ENCODE results near the gene ANAPC2. TPM values are rescaled to one million over a fixed set of nuclear protein-coding genes. Genes with fewer than 3 reads are reported as not detected.

ANAPC2 gene
- total RNA-seq, 1 experiment from 2014 or later = 80.9 TPM

GRCh38 chr9:137192859-137193258 is 4.5 kb upstream of the ANAPC2 start:
- H3K4me3 Mint-ChIP-seq = no peak overlapping the region

More at GRCh38 chr9:137192859-137193258, 4.5 kb upstream of the ANAPC2 start:
- CTCF ChIA-PET = interaction anchor here (0.7 to 1.6 kb wide), 5 partner anchors 16 to 158 kb away, joined by 4 to 8 read pairs (median 4); no protein-coding TSS in a partner anchor
- Mint-ChIP-seq H3K27ac (no peak overlapping the region), H3K36me3 (no peaks in the 10 kb centered on the region; the same call in 1 of the 2 replicates), H3K27me3 (ENCODE audit: low read depth) (no peaks in the 10 kb centered on the region), H3K9me3 (no peaks in the 10 kb centered on the region), H3K4me1 (peaks cover 13% of the 10 kb centered on the region)
- POLR2A ChIA-PET = interaction anchor here (1.1 kb wide), 1 partner anchor 26 kb away, joined by 5 read pairs; no protein-coding TSS in a partner anchor
- no peak for DNase-seq (ENCODE audit: low spot score)
- TF ChIP-seq ETV6 (CRISPR knock-in tag; IDR thresholded peaks at IDR 0.05) (no peak), USF1 (CRISPR knock-in tag; IDR thresholded peaks at IDR 0.05) (no peak), ZNF423 (CRISPR knock-in tag; IDR thresholded peaks at IDR 0.05) (no peak), PRRX2 (CRISPR knock-in tag; IDR thresholded peaks at IDR 0.05) (no peak), PRDM15 (CRISPR knock-in tag; IDR thresholded peaks at IDR 0.05) (no peak), USF2 (CRISPR knock-in tag; IDR thresholded peaks at IDR 0.05) (no peak), JUN (CRISPR knock-in tag; IDR thresholded peaks at IDR 0.05) (no peak), ELF4 (CRISPR knock-in tag; IDR thresholded peaks at IDR 0.05; ENCODE audit: low read depth) (no peak), NR1H2 (CRISPR knock-in tag; IDR thresholded peaks at IDR 0.05) (no peak), ZNF416 (CRISPR knock-in tag; IDR thresholded peaks at IDR 0.05) (no peak), TEAD4 (CRISPR knock-in tag; IDR thresholded peaks at IDR 0.05) (no peak), ARID4B (CRISPR knock-in tag; IDR thresholded peaks at IDR 0.05; ENCODE audit: borderline replicate concordance) (no peak), SMAD3 (CRISPR knock-in tag; IDR thresholded peaks at IDR 0.05; ENCODE audit: borderline replicate concordance) (no peak), GTF2I (CRISPR knock-in tag; conservative IDR thresholded peaks at IDR 0.05) (no peak), CBFB (CRISPR knock-in tag; IDR thresholded peaks at IDR 0.05; ENCODE audit: low read depth) (no peak), ZNF121 (CRISPR knock-in tag; IDR thresholded peaks at IDR 0.05) (no peak)
- TF ChIP-seq, protein P1, sequence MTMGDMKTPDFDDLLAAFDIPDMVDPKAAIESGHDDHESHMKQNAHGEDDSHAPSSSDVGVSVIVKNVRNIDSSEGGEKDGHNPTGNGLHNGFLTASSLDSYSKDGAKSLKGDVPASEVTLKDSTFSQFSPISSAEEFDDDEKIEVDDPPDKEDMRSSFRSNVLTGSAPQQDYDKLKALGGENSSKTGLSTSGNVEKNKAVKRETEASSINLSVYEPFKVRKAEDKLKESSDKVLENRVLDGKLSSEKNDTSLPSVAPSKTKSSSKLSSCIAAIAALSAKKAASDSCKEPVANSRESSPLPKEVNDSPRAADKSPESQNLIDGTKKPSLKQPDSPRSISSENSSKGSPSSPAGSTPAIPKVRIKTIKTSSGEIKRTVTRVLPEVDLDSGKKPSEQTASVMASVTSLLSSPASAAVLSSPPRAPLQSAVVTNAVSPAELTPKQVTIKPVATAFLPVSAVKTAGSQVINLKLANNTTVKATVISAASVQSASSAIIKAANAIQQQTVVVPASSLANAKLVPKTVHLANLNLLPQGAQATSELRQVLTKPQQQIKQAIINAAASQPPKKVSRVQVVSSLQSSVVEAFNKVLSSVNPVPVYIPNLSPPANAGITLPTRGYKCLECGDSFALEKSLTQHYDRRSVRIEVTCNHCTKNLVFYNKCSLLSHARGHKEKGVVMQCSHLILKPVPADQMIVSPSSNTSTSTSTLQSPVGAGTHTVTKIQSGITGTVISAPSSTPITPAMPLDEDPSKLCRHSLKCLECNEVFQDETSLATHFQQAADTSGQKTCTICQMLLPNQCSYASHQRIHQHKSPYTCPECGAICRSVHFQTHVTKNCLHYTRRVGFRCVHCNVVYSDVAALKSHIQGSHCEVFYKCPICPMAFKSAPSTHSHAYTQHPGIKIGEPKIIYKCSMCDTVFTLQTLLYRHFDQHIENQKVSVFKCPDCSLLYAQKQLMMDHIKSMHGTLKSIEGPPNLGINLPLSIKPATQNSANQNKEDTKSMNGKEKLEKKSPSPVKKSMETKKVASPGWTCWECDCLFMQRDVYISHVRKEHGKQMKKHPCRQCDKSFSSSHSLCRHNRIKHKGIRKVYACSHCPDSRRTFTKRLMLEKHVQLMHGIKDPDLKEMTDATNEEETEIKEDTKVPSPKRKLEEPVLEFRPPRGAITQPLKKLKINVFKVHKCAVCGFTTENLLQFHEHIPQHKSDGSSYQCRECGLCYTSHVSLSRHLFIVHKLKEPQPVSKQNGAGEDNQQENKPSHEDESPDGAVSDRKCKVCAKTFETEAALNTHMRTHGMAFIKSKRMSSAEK (CRISPR knock-in tag; IDR thresholded peaks at IDR 0.05; ENCODE audit: borderline replicate concordance) = no peak
- TF ChIP-seq, protein P2, sequence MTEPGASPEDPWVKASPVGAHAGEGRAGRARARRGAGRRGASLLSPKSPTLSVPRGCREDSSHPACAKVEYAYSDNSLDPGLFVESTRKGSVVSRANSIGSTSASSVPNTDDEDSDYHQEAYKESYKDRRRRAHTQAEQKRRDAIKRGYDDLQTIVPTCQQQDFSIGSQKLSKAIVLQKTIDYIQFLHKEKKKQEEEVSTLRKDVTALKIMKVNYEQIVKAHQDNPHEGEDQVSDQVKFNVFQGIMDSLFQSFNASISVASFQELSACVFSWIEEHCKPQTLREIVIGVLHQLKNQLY (CRISPR knock-in tag; IDR thresholded peaks at IDR 0.05) = no peak
- ATAC-seq = no peak

Measured in WTC11 (cell line).